Activated CD8-positive, alpha-beta T cell treated with anti-CD3 and anti-CD28 coated beads for 36 hours (primary cell): ENCODE measurements around the gene TUBGCP3. TPM values are rescaled to one million over a fixed set of nuclear protein-coding genes. Genes with fewer than 3 reads are reported as not detected.

Source experiments
- ATAC-seq: fragments of 200-7000 bp; cut with Tn5 transposase; one replicate; pipeline ENCODE4 v1.10.0; 2021; ENCODE audit warnings: mild to moderate bottlenecking, moderate library complexity
- CTCF ChIA-PET: fragments of 350-600 bp; sonication (Branson Sonifier 250); formaldehyde crosslinking; loops from one replicate; lab custom pipeline; 2021; ENCODE audit warnings: antibody characterized with exemption; lab: Charles Lee
- POLR2A ChIA-PET: fragments of 350-600 bp; sonication (Branson Sonifier 250); formaldehyde crosslinking; loops from one replicate; lab custom pipeline; 2021; ENCODE audit warnings: antibody characterized with exemption; lab: Charles Lee
- DNase-seq: peaks from one replicate; pipeline ENCODE4 v3.0.0-alpha.2; 2020
- H3K27ac Mint-ChIP-seq: one replicate; pipeline ENCODE4 v1.8.0; 2021; ENCODE audit warnings: mild to moderate bottlenecking, mixed read lengths
- H3K27me3 Mint-ChIP-seq: one replicate; pipeline ENCODE4 v1.8.0; 2021; ENCODE audit warnings: mixed read lengths
- H3K36me3 Mint-ChIP-seq: one replicate; pipeline ENCODE4 v1.8.0; 2021; ENCODE audit warnings: low read depth, mixed read lengths
- H3K4me1 Mint-ChIP-seq: one replicate; pipeline ENCODE4 v1.8.0; 2021; ENCODE audit warnings: low read depth, mixed read lengths
- H3K4me3 Mint-ChIP-seq: one replicate; pipeline ENCODE4 v1.8.0; 2021; ENCODE audit warnings: mild to moderate bottlenecking, moderate library complexity, mixed read lengths
- H3K9me3 Mint-ChIP-seq: one replicate; pipeline ENCODE4 v1.8.0; 2021; ENCODE audit warnings: mixed read lengths
- intact Hi-C: fragments of 100-400 bp; cut with micrococcal nuclease; formaldehyde crosslinking; loops from one replicate; pipeline ENCODE4 v1.10.0; 2022
- total RNA-seq, 2 experiments: library from RNA; stranded (reverse); gene quantifications; one replicate each; pipeline ENCODE4 v1.2.3, GENCODE V29; 2021
- TF ChIP-seq, protein P1 (sequence below): fragments of 200-600 bp; IDR thresholded peaks from one replicate; pipeline ENCODE4 v1.8.0; 2022; ENCODE audit warnings: antibody characterized with exemption, mild to moderate bottlenecking

Gene TUBGCP3
- total RNA-seq, 2 experiments from 2014 or later, result 51.6 to 57.1 TPM

GRCh38 chr13:112447306-112447705, 140.6 kb downstream of the TUBGCP3 start:
- H3K36me3 Mint-ChIP-seq, result no peaks in the 10 kb centered on the region
- no peaks in the 10 kb centered on the region for H3K9me3 Mint-ChIP-seq
- H3K4me3 Mint-ChIP-seq, result no peak overlapping the region
- CTCF ChIA-PET, result no interaction called here
- no peak for DNase-seq
- no peak for ATAC-seq
- H3K27me3 Mint-ChIP-seq, result peaks cover 14% of the 10 kb centered on the region
- H3K4me1 Mint-ChIP-seq, result no peaks in the 10 kb centered on the region
- H3K27ac Mint-ChIP-seq, result no peak overlapping the region
- TF ChIP-seq, protein P1, sequence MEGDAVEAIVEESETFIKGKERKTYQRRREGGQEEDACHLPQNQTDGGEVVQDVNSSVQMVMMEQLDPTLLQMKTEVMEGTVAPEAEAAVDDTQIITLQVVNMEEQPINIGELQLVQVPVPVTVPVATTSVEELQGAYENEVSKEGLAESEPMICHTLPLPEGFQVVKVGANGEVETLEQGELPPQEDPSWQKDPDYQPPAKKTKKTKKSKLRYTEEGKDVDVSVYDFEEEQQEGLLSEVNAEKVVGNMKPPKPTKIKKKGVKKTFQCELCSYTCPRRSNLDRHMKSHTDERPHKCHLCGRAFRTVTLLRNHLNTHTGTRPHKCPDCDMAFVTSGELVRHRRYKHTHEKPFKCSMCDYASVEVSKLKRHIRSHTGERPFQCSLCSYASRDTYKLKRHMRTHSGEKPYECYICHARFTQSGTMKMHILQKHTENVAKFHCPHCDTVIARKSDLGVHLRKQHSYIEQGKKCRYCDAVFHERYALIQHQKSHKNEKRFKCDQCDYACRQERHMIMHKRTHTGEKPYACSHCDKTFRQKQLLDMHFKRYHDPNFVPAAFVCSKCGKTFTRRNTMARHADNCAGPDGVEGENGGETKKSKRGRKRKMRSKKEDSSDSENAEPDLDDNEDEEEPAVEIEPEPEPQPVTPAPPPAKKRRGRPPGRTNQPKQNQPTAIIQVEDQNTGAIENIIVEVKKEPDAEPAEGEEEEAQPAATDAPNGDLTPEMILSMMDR, result no peak
- POLR2A ChIA-PET, result no interaction called here
- intact Hi-C loops, result loop anchor here (10.0 kb wide), 1 partner anchor 973 kb away; no protein-coding TSS in a partner anchor

GRCh38 chr13:112446867-112447266, 141.1 kb downstream of the TUBGCP3 start:
- H3K4me3 Mint-ChIP-seq, result no peak overlapping the region
- no peak overlapping the region for H3K27ac Mint-ChIP-seq
- ChIA-PET CTCF (no interaction called here), POLR2A (no interaction called here)
- TF ChIP-seq, protein P1, result no peak
- peaks cover 14% of the 10 kb centered on the region for H3K27me3 Mint-ChIP-seq
- H3K36me3 Mint-ChIP-seq, result no peaks in the 10 kb centered on the region
- no peak for ATAC-seq
- H3K9me3 Mint-ChIP-seq, result no peaks in the 10 kb centered on the region
- H3K4me1 Mint-ChIP-seq, result no peaks in the 10 kb centered on the region
- DNase-seq, result no peak
- intact Hi-C loops, result loop anchor here (10.0 kb wide), 1 partner anchor 972 kb away; no protein-coding TSS in a partner anchor

DNA sequence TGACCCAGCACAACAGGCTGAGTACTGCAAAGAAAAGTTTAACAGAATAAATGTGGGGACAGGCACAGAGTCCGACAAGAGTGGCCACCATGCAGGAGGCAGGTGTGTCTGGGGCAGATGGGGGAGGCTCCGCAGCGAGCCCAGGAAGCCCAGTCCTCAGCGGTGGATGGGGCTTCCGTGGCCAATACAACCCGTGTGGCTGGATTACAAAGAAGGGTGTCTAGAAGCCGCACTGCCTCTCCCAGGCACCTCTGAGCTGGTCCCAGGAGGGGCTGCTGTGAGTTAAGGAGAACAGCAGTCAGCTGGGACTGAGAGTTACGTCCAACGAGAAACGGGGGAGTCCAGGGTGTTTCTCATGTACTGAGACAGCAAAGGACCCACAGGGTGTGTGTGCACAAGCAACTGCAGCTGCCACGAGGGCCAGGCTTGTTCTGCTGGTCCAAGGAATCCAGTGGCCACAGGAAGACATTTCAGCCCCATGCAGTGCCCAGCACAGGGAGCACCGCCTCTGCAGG, 141.5 kb downstream of the TUBGCP3 start:
- H3K27ac Mint-ChIP-seq, result no peak overlapping the region

GRCh38 chr13:112445411-112446271, 142.3 kb downstream of the TUBGCP3 start:
- ChIA-PET CTCF (no interaction called here), POLR2A (no interaction called here)
- TF ChIP-seq, protein P1, result no peak
- DNase-seq, result no peak
- no peaks in the 10 kb centered on the region for H3K36me3 Mint-ChIP-seq
- no peaks in the 10 kb centered on the region for H3K9me3 Mint-ChIP-seq
- H3K27me3 Mint-ChIP-seq, result peaks cover 15% of the 10 kb centered on the region
- H3K27ac Mint-ChIP-seq, result no peak overlapping the region
- intact Hi-C loops, result loop anchor here (10.0 kb wide), 1 partner anchor 971 kb away; no protein-coding TSS in a partner anchor
- H3K4me3 Mint-ChIP-seq, result no peak overlapping the region
- H3K4me1 Mint-ChIP-seq, result no peaks in the 10 kb centered on the region
- ATAC-seq, result no peak

More for the DNA sequence above, 141.5 kb downstream of the TUBGCP3 start:
- Mint-ChIP-seq H3K9me3 (no peaks in the 10 kb centered on the region), H3K36me3 (no peaks in the 10 kb centered on the region), H3K27me3 (peaks cover 14% of the 10 kb centered on the region), H3K4me1 (no peaks in the 10 kb centered on the region), H3K4me3 (no peak overlapping the region)
- ChIA-PET CTCF (no interaction called here), POLR2A (no interaction called here)
- TF ChIP-seq, protein P1, result no peak
- DNase-seq, result no peak
- no peak for ATAC-seq
- intact Hi-C loops, result loop anchor here (10.0 kb wide), 1 partner anchor 972 kb away; no protein-coding TSS in a partner anchor
